NT2/D1 (cell line): ENCODE data around the gene GALNT8.

Experiments used
- DNase-seq: peaks from one replicate; pipeline ENCODE4 v3.0.0-alpha.2; 2011; ENCODE audit warnings: low read depth, low spot score
- H3K27me3 ChIP-seq: 2 replicates; pipeline ENCODE4 v1.6.0; 2011; ENCODE audit warnings: mild to moderate bottlenecking; ENCODE audit not compliant: insufficient read length, insufficient read depth
- H3K36me3 ChIP-seq: 2 replicates; pipeline ENCODE4 v1.6.1; 2011; ENCODE audit warnings: mild to moderate bottlenecking, low read length, mixed read lengths; ENCODE audit not compliant: insufficient read depth, insufficient read length
- H3K4me1 ChIP-seq: 2 replicates; pipeline ENCODE4 v1.5.1; 2011; ENCODE audit not compliant: insufficient read depth, insufficient read length
- H3K4me3 ChIP-seq: 2 replicates; pipeline ENCODE4 v1.5.1; 2011; ENCODE audit warnings: low read depth; ENCODE audit not compliant: insufficient read length
- H3K9ac ChIP-seq: 2 replicates; pipeline ENCODE4 v1.6.0; 2011; ENCODE audit warnings: low read depth; ENCODE audit not compliant: insufficient read length
- H3K9me3 ChIP-seq: 2 replicates; pipeline ENCODE4 v1.5.1; 2011; ENCODE audit warnings: mild to moderate bottlenecking, low read length; ENCODE audit not compliant: insufficient read depth
- SUZ12 ChIP-seq: IDR thresholded peaks from 2 replicates; pipeline ENCODE4 v1.6.1; 2011; ENCODE audit not compliant: insufficient read length, insufficient read depth; ENCODE audit errors: extremely low read depth
- YY1 ChIP-seq: IDR thresholded peaks from 2 replicates; pipeline ENCODE4 v1.6.1; 2011; ENCODE audit not compliant: insufficient read length, insufficient read depth
- ZNF274 ChIP-seq: IDR thresholded peaks from 2 replicates; pipeline ENCODE4 v1.6.1; 2011; ENCODE audit warnings: mild to moderate bottlenecking, low read depth, low read length

The GALNT8 gene

GRCh38 chr12:4787965-4788364 lies 67.8 kb downstream of the GALNT8 start:
- DNase-seq: no peak
- no peak overlapping the region for H3K4me3 ChIP-seq
- TF ChIP-seq SUZ12 (no peak), YY1 (no peak), ZNF274 (no peak)
- H3K27me3 ChIP-seq: no peaks in the 10 kb centered on the region
- no peaks in the 10 kb centered on the region for H3K36me3 ChIP-seq
- peaks cover 27% of the 10 kb centered on the region; the same call in 1 of the 2 replicates for H3K9me3 ChIP-seq
- no peaks in the 10 kb centered on the region for H3K4me1 ChIP-seq
- H3K9ac ChIP-seq: no peak overlapping the region

- Histone ChIP-seq H3K4me1 (no peaks in the 10 kb centered on the region), H3K9ac (no peak overlapping the region), H3K4me3 (no peak overlapping the region), H3K27me3 (no peaks in the 10 kb centered on the region), H3K9me3 (peaks cover 9% of the 10 kb centered on the region; the same call in 1 of the 2 replicates), H3K36me3 (no peaks in the 10 kb centered on the region)
- no peak for DNase-seq
- no peak for TF ChIP-seq YY1
- TF ChIP-seq ZNF274: no peak
- TF ChIP-seq SUZ12: no peak
Measured at GRCh38 chr12:4789776-4790175, 69.6 kb downstream of the GALNT8 start.

GRCh38 chr12:4791497-4791896 lies 71.3 kb downstream of the GALNT8 start:
- Histone ChIP-seq H3K9ac (no peak overlapping the region), H3K9me3 (peaks cover 8% of the 10 kb centered on the region; the same call in 1 of the 2 replicates), H3K4me1 (no peaks in the 10 kb centered on the region), H3K27me3 (no peaks in the 10 kb centered on the region), H3K4me3 (no peak overlapping the region), H3K36me3 (no peaks in the 10 kb centered on the region)
- no peak for DNase-seq
- no peak for TF ChIP-seq YY1
- no peak for TF ChIP-seq SUZ12
- TF ChIP-seq ZNF274: no peak

- no peak for TF ChIP-seq SUZ12
- no peaks in the 10 kb centered on the region for H3K27me3 ChIP-seq
Measured at GRCh38 chr12:4794491-4794890, 74.3 kb downstream of the GALNT8 start.

GRCh38 chr12:4796216-4796615 lies 76.0 kb downstream of the GALNT8 start:
- Histone ChIP-seq H3K4me1 (no peaks in the 10 kb centered on the region), H3K9ac (no peak overlapping the region), H3K4me3 (no peak overlapping the region), H3K9me3 (peaks cover 18% of the 10 kb centered on the region; the same call in 1 of the 2 replicates), H3K36me3 (no peaks in the 10 kb centered on the region), H3K27me3 (no peaks in the 10 kb centered on the region)
- TF ChIP-seq YY1: no peak
- no peak for TF ChIP-seq ZNF274
- TF ChIP-seq SUZ12: no peak
- no peak for DNase-seq

More at GRCh38 chr12:4794491-4794890, 74.3 kb downstream of the GALNT8 start:
- no peak for DNase-seq
- Histone ChIP-seq H3K36me3 (no peaks in the 10 kb centered on the region), H3K9ac (no peak overlapping the region), H3K4me1 (no peaks in the 10 kb centered on the region), H3K9me3 (peaks cover 8% of the 10 kb centered on the region; the same call in 1 of the 2 replicates), H3K4me3 (no peak overlapping the region)

- no peak for DNase-seq
- TF ChIP-seq ZNF274 (no peak), YY1 (no peak), SUZ12 (no peak)
- peaks cover 11% of the 10 kb centered on the region; the same call in 1 of the 2 replicates for H3K9me3 ChIP-seq
Measured at GRCh38 chr12:4796694-4797482, 76.7 kb downstream of the GALNT8 start.

GRCh38 chr12:4800555-4800954 lies 80.4 kb downstream of the GALNT8 start:
- no peak overlapping the region for H3K4me3 ChIP-seq
- TF ChIP-seq ZNF274: no peak
- TF ChIP-seq YY1: no peak
- TF ChIP-seq SUZ12: no peak
- H3K9me3 ChIP-seq: peaks cover 11% of the 10 kb centered on the region; the same call in 1 of the 2 replicates
- H3K4me1 ChIP-seq: no peaks in the 10 kb centered on the region
- H3K9ac ChIP-seq: no peak overlapping the region
- H3K27me3 ChIP-seq: no peaks in the 10 kb centered on the region
- no peaks in the 10 kb centered on the region for H3K36me3 ChIP-seq
- DNase-seq: no peak

More at GRCh38 chr12:4796694-4797482, 76.7 kb downstream of the GALNT8 start:
- Histone ChIP-seq H3K4me3 (no peak overlapping the region), H3K27me3 (no peaks in the 10 kb centered on the region), H3K4me1 (no peaks in the 10 kb centered on the region), H3K9ac (no peak overlapping the region), H3K36me3 (no peaks in the 10 kb centered on the region)
